ENCODE data around the gene DYSF. TPM values are rescaled to one million over a fixed set of nuclear protein-coding genes. Genes with fewer than 3 reads are reported as not detected.

Gene DYSF
- polyA plus RNA-seq, 12 donors, result 53.5 to 196 (median 112) TPM

DNA sequence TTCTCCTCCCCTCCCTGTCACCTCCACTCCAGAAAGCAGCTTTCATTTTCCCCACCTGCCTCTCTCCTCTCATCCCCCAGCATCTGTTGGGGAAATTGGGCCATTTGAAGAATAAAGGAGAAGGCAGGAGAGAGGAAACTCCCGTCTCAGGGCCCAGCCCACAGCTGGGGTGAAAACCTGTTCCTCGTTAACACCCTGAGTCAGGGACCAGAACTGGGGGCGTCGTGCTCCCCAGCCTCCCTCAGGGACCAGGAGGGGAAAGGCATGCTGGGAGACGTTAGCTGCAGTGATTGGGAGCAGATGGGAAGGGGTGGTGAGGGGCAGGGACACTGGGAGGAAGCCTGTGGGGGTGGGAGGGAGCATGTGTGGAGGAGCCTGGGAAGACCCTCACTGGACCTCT, 251.3 kb downstream of the DYSF start:
- no peak for DNase-seq

DNA sequence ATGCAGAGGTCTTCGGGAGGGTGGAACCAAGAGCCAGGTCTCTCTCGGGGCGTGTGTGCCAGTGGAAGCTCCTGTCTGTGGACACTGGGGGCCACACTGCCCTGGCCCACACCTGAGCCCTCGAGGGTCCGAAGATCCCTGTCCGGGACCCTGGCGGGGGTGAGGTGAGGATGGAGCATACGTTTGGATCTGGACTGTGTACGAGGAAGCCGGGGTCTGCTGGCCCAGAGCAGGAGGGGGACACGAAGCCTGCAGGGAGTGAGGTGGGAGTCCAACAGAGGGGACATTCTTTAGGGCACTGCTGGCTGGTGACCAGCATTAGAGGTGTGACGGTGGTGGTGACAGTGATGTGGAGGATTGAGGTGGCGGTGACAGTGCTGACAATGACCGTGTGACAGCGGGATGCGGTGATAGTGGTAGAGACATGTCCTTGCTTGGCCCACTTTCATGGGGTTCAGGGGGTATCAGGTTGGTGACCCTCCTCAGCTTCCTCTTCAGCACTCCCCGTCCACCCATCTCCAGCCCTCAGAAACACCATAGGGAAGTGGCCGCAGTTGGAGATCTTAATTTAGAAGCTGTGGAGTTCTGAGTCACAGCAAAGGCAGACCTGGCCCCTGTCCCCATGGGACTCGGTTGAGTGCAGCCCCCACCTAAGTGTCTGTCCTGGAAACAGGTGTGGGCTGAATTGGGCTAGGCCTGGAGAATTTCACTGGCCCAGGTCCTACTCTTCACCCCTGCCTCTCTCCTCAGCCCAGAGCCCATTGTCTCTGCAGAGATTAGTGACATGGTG, 252.0 kb downstream of the DYSF start:
- no peak for DNase-seq

DNA sequence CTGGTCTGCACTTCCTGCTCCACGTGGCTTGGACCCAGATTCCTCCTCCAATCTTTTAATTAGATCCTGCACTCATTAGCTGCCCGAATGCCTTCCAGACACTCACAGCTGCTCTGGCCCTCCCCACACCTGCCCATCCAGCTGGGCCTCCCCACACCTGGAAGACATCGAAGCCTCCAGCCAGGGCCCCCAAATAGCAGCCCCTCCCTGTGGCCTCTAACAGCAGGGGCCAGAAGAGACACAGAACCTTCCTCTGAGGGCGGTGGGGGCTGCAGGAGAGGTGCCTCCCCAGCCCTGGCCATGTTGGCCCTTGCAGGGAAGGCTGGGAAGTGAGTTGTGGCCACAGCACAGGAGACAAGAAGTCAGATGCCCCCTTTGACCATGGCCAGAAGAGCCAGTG, 252.8 kb downstream of the DYSF start:
- no peak for DNase-seq

DNA sequence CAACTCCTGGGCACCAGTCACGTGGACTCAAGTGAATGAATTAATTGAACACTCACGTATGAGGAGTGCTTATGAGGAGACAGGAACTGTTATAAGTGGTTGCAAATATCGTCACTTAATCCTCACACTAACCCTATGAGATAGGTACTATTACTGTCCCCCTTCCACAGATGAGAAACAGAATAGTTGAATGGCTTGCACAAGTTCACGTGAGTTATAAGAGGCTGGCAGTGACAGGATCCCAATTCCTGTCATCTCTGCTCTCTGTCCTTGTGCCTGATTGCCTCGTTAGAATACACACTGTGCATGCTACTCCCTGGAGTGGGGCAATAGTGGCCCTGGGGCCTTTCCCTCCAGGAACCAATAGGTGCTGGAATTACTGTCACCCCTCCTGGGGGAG, 253.5 kb downstream of the DYSF start:
- DNase-seq, result no peak

DNA sequence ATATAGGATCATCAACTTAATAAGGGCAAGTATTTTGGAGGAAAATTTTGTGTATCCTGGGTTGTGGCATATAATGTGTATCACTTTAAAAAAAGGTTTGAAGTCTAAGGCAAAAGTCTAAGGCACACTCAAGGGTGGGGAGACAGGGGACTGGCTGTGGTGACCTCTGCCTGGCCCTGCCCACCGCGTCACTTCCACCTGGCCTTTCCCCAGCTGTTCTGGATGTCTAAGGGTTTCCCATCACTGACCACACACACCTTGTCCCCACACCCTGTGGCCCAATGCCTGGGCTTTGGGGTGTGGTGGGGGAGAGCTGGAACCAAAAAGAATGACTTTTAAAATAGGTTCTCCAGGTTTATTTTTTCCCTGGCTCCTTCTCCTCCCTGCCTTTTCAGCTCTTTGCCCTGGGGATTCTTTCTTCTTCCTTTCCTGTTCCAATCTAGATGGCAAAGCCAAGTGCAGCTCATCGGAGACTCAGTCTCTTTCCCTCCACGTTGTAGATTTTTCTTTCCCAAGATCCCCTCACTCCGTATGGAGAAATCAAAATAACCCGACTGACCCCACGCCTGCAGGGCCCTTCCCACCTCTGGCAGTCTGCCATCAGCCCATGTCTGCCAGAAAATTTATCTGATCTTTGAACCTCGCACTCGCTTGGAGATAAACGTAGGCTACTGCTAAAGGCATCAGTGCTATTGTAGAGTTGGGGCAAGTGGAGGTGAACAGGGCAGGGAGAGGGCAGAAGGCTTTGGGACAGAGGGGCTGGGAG, 257.2 kb downstream of the DYSF start:
- DNase-seq, result peak; percentile 31

DNA sequence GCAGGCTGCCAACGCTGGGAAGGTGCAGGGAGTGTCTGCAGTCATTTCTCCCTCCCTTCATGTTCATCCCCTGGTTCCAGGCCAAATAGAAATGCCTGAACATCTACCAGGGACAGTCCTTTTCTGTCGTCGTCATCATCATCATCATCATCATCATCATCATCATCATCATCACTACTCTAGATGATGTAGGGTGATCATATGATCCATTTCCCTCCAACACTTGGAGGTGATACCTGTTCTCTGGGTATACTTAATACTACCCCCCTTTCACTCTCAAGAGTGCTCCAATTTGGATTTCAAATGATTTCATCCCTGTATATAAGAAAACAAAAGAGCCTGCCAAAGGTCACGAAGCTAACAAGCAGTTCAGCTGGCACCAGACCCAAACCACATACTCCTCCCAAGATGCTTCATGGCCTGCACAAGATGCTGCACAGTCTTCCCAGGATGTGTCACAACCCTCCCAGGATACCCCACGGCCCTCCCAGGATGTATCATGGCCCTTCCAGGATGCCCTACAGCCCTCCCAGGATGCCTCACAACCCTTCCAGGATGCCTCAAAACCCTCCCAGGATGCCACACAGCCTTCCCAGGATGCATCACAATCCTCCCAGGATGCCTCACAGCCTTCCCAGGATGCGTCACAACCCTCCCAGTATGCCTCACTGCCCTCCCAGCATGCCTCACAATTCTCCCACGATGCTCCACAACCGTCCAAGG, 257.9 kb downstream of the DYSF start:
- peak; percentile 53 for DNase-seq

DNA sequence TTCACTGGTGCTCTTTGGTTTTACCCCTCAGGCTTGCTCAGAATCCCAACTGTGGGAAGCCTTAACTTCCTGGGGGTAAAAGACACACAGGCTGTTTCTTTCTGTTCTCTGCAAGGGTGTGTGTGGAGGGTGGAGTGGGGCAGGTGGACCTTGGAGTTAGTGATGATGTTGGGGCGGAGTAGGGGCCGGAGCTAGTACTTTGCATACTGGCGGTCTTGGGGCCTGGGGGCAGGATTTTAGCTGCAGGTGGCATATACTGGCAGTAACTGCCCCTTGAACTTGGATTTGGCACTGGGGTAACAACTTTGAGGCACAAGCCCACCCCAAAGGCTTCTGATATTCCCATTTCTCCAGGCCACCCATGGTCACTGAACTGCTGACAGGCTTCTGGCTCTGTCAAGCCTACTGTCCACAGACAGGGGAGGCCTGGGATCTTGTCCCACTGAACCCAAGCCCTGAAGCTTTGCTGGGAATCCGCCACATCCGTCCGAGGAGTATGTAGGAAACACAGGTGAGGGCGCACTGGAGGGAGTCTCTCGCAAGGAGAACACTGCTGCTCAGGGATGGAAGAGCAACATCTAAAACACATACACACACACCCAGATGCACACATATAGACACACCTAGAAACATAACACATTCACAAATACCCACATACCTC, 258.9 kb downstream of the DYSF start:
- no peak for DNase-seq

DNA sequence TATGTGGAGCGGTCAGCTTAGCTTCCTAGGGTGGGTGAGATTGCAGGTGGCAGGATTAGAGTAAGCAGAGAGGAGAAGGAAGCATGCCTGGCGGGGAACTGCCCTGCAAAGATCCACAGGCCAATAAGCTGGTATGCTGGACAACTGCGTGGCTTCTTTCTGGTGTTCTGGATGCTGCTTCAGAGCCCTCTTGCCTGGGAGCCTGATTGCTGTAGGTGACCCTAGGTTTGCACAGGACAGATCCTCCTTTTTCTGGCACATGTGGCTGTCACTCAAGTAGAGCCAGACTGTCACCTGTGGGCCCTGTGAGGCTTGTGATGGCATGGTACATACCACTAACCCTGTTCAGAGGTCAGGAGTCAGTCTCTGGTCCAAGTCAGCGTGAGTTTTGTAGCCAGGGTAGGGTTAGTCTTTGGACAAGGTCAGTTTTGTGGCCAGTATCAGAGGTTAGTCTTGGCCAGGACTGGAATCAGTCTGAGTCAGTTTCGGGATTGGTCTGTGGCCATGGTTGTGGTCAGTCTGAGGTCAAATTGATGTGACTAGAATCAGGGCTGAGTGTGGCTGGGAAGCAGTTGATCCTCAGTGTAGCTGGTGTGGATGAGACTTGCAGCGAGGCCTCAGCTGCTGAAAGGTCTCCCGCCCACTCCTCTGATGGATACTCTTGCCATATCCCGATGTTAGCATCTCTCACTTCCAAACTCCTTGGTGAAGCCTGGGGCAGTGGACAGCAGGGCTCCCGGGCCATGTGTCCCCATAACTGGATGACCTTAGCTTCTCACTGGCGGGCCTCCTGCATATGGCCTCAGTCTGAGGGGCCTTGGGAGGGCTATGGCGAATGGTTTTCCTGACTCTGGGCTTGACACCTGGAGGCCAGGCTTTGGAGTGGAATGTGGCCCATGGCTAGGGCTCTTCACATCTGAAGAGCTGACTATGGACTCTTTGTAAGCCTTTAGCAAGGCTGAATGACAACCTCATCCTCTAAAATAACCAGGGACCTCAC, 260.5 kb downstream of the DYSF start:
- DNase-seq, result no peak

DNA sequence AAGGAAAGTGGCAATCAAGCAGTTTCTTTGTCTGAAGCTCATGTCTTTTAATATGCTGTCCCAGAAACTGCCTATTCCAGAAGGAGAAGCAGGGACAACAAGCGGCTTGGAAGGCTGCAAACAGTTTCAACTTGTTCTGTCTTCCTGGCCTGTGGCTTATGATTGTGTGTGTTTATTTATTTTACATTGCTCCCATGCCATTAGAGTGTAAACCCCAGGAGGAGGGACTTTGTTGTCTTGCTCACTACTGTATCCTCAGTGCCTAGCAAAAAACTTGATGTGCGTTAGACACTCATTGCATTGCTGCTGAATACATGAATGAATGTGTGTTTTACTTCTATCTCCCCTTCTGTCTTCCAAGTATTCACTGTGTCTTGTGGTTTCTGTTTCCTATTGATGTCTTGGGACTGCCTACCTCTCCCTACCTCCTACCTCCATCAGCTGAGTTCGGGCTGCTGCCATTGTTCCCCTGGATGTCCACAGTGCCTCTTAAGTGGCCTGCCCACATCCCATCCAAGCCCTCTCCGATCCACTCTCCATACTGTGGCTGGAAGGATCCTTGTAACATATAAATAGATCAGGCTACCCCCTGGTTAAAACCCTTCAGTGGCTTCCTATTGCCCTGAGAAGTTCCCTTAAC, 261.4 kb downstream of the DYSF start:
- no peak for DNase-seq

DNA sequence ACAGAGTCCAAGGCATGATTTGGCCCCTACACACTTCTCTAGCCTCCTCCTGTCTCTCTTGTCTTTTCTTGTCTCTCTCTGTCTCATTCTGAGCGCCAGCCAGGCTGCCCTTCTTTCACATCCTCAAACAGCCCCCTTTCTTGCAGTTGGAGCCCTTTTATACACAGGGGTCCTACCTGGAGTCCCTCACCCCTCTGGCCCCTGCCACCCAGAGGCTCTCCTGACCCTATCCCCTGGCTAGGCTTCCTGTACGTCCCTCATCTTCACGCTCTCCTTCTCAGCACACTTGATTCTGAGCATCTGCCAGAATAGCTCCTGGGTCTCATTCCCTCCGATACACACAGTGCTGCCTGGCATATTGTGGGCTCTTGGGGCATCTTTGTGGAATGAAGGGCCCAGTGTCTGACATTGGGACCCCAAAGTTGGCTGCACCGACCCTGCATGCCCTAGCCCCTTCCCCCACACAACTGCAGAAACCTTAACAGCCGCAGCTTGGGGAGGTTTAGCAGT, 261.9 kb downstream of the DYSF start:
- no peak for DNase-seq

DNA sequence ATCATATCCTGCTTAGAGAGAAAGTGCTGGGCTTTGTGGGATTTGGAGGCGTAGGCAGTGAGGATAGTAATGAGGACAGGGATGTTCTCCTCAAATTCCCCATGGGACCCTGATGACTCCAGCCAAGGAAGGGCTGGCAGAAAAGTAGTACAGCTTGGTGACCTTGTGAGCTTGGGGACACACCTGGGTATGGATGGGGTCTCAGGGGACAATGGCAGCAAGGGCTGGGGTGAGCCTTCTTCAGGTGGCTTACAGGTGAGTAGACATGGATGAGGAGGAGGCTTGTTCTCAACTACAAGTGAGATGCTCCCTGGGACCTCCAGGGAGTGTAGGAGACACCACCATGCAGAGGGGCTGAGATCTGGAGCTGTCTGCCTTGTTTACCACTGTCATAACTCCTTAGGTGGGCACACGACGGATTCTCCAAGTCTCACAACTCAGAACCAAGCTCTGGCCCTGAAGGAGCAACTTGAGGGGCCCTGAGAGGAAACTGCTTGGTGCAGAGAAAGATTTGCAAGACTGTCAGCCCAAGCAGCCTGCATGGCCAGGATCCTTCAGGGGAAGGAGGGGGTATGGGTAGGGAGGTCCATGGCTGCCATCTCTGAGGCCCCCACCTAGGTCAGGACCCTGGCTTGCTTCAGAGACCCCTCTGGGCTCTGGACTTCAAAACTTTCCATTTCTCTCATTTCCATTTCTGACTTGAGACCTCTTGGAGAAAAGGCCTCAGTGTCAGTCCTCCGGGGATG, 262.8 kb downstream of the DYSF start:
- no peak for DNase-seq

DNA sequence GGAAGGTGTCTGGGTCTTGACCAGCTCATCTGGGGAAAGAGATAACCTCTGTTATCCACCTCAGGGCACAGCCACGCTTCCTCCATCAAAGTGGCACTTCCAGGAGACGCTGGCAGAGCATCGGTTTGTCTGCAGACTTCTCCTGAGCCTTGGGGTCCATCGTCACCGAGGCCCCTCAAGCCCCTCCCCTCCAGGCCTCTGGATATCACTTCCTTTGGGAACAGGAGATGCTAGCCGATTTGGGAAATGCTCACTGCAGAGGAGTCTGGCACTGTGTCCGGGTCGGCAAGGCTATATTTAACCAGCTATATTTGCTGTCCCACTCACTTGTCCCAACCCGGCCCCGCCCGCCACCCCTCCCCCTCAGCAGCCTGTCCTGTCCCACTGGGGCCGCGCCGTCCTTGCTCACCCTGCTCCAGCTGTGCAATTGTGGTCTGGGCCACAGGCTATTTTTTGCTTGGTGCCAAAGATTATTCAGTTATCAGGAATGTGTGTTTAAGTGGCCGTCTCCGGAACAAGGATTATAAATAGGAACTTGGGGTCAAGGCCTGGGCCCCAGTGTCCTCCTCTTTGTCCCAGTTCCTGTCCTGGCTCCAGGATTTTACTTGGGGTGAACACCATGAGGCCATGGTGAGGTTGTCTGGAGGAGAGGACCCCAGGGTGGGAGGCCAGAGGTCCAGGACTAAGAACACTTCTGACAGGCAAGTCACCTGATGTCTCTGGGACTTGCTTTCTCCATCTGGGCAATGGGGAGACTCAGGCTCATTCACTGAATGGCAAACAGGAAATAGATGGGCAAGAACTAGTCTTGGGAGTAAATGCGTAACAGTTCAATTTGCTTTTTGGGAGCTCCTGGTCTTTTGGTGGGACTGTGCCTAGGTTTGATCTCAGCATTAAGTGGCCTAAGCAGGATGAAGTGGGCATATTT, 263.6 kb downstream of the DYSF start:
- DNase-seq, result peak; percentile 52

DNA sequence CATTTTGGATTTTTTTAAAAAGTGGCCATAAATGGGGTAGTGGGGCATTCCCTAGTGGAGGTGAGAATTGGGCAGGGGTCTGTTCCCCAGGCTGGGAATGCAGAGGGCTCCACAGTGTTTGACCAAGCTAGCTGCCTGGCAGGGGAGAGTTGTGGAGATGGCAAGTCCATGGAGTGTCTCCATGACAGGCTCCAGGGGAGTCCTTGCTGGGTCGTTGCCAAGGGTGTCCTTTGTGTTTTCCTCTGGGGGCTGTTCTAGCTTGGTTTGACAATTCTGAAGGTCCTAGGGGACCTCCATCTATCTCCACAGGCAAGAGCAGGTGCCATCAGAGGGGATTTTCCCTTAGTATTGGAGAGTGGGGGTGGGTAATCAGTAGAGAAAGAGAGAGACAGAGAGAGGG, 265.3 kb downstream of the DYSF start:
- no peak for DNase-seq

DNA sequence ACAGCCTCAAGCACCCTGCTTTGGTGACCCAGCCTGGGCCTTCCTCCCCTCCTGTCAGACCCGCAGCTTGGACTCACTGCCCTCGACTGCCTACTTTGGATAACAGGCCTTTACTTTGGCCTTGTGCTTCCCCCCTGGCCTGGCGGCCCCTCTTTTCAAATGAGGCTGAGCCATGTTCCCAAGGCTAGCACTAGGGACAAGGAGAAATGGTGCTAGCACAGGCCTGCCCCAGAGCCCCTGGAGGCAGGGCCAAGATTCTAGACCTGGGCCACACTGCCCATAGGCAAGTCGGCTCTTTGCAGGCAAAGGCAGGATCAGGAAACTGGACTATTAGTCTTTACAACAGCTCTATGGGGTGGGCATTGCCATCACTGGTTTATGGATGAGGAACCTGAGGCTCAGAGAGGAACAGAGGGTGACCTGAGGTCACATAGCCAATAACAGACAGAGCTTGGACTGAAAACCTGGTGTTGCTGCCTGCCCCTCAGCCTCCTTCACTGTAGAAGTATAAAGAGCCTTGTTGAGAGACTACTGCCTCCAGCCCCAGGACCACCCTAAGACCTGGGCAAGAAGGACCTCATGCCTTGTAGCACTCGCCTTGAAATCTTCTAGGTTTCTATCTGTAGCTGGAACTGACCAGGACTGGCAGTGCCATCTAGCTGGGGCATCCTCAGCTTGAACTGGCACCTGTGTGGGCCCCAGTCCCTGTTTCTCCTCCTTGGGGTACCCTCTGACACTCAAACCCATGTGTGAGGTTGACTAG, 266.3 kb downstream of the DYSF start:
- no peak for DNase-seq

DNA sequence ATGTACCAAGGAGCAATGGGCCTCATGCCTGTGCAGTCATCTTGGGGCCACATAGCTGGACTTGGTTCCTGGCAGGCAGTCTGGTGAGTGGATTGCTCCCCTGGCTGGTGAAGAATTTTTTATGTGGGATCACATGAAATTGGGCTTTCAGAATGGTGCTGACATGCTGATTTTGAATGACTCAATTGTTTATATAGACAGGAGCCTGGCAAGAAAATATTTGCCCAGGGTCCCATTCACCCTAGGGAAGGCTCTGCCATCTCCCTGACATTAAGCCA, 266.9 kb downstream of the DYSF start:
- no peak for DNase-seq

DNA sequence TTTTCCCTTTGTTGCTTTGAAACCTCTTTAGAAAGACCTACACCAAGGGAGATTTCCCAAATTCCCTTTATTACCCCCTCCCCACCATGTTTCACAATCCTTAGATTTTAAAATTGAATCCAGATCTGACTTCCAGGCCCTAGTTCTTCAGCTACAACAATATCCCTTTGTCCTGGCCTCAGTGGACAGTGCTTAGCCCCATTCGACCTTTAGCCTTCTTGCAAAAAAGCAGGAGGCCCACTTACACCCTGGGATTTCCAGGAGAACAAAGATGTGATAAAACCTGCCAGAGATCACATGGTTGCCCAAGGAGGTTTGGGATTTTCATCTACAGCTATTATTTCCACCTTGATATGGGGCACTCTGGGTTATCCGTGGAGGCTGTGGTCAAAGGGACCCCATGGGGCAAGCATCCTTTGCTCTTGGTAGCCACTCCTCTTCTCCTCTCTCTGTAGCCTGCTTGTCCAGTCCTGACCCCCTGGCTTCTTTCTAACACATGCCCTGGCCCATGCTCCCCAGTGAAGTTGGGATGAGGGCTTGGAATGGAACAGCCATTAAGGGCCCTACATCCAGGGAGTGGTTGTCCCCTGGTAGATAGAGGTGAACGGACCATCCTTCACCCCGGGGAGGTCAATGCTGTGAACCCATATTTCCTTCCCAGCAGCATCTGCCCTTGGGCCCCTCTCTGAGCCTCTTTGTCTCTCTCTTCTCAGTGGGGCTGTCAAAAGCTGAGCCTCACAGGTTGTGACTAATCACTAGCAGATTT, 267.4 kb downstream of the DYSF start:
- no peak for DNase-seq

DNA sequence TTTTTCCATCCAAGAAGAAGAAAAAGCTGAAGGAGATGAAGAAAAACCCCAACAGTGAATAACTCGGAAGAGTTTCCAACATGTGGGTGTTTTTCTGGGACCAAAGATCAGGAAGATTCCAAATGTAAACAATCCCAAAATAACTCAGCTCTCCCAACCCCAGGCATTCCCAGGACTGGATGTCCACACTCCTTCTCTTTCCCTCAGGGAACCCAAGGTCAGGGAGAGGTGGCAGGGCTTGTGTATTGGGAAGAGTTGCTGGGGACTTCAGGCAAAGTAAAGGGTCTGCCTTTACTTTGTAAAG, 268.0 kb downstream of the DYSF start:
- peak; percentile 29 for DNase-seq
